ENCODE results near the gene KRTAP10-5. TPM values are rescaled to one million over a fixed set of nuclear protein-coding genes. Genes with fewer than 3 reads are reported as not detected.
"Not testable (repeated sequence)": the region's sequence is repeated elsewhere in the genome, so short reads cannot be mapped to it uniquely, and the experiment has no call there.

The KRTAP10-5 gene
- total and polyA plus RNA-seq, 12 donors, result not detected

- 55 to 80% (median 74%) methylated on average over 1 to 20 of the region's 21 CpGs for WGBS, 4 donors
- Histone ChIP-seq H3K27ac (no peak overlapping the region), H3K4me1 (replicated peaks in 1 of 2) (no peaks in the 10 kb centered on the region), H3K27me3 (peaks cover 8% of the 10 kb centered on the region), H3K4me3 (no peak overlapping the region), H3K36me3 (replicated peaks in 1 of 2) (no peaks in the 10 kb centered on the region), H3K9me3 (replicated peaks in 1 of 3) (no peaks in the 10 kb centered on the region)
- DNase-seq, result no peak
- no peak for TF ChIP-seq POLR2A (IDR thresholded peaks at IDR 0.05)
- TF ChIP-seq, protein P1, sequence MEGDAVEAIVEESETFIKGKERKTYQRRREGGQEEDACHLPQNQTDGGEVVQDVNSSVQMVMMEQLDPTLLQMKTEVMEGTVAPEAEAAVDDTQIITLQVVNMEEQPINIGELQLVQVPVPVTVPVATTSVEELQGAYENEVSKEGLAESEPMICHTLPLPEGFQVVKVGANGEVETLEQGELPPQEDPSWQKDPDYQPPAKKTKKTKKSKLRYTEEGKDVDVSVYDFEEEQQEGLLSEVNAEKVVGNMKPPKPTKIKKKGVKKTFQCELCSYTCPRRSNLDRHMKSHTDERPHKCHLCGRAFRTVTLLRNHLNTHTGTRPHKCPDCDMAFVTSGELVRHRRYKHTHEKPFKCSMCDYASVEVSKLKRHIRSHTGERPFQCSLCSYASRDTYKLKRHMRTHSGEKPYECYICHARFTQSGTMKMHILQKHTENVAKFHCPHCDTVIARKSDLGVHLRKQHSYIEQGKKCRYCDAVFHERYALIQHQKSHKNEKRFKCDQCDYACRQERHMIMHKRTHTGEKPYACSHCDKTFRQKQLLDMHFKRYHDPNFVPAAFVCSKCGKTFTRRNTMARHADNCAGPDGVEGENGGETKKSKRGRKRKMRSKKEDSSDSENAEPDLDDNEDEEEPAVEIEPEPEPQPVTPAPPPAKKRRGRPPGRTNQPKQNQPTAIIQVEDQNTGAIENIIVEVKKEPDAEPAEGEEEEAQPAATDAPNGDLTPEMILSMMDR (IDR thresholded peaks at IDR 0.05), result no peak
- intact Hi-C loops (cut with DNase I), result no loop called here
These were observed 22.1 kb upstream of the KRTAP10-5 start for GRCh38 chr21:44602463-44602850.

- no peaks in the 10 kb centered on the region for H3K4me1 ChIP-seq (replicated peaks in 1 of 2)
- H3K9me3 ChIP-seq (replicated peaks in 1 of 3), result no peaks in the 10 kb centered on the region
- no peak for TF ChIP-seq POLR2A (IDR thresholded peaks at IDR 0.05)
- TF ChIP-seq, protein P1 (IDR thresholded peaks at IDR 0.05), result no peak
- DNase-seq, result no peak
- no peak overlapping the region for H3K4me3 ChIP-seq
- intact Hi-C loops (cut with DNase I), result no loop called here
- WGBS, 4 donors, result 68 to 77% (median 73%) methylated on average over 14 to 23 of the region's 23 CpGs
- peaks cover 8% of the 10 kb centered on the region for H3K27me3 ChIP-seq
- H3K36me3 ChIP-seq (replicated peaks in 1 of 2), result no peaks in the 10 kb centered on the region
- no peak overlapping the region for H3K27ac ChIP-seq
These were observed 21.4 kb upstream of the KRTAP10-5 start for GRCh38 chr21:44601596-44602462.

GRCh38 chr21:44601091-44601490 is 20.7 kb upstream of the KRTAP10-5 start:
- H3K36me3 ChIP-seq (replicated peaks in 1 of 2); H3K9me3 ChIP-seq (replicated peaks in 1 of 3); H3K4me3 ChIP-seq; H3K27ac ChIP-seq; DNase-seq; H3K4me1 ChIP-seq (replicated peaks in 1 of 2); intact Hi-C loops (cut with DNase I); H3K27me3 ChIP-seq: not testable (repeated sequence)
- 59 to 74% (median 66%) methylated on average over 8 to 10 of the region's 10 CpGs for WGBS, 4 donors

GRCh38 chr21:44600118-44600978 is 19.9 kb upstream of the KRTAP10-5 start, which contains the start of gene KRTAP10-7:
Gene KRTAP10-7, plus strand, starts transcription at chr21:44600597. Its CDS starts 25 bp downstream, at chr21:44600622.
- intact Hi-C loops (cut with DNase I); H3K9me3 ChIP-seq (replicated peaks in 1 of 3); H3K27me3 ChIP-seq; DNase-seq; H3K4me1 ChIP-seq (replicated peaks in 1 of 2); H3K4me3 ChIP-seq; H3K36me3 ChIP-seq (replicated peaks in 1 of 2); H3K27ac ChIP-seq: not testable (repeated sequence)
- 62 to 71% (median 64%) methylated on average over 14 to 23 of the region's 23 CpGs for WGBS, 4 donors

Data from adrenal gland (tissue), 12 donors.